Ecto neural progenitor cell (in vitro differentiated cells): ENCODE results near the gene GABBR2.
"Not testable (repeated sequence)": the region's sequence is repeated elsewhere in the genome, so short reads cannot be mapped to it uniquely, and the experiment has no call there.

Experiments used
- DNase-seq: peaks from one replicate; pipeline ENCODE4 v3.0.0-alpha.2; 2018; ENCODE audit warnings: low spot score

GABBR2 gene

DNA sequence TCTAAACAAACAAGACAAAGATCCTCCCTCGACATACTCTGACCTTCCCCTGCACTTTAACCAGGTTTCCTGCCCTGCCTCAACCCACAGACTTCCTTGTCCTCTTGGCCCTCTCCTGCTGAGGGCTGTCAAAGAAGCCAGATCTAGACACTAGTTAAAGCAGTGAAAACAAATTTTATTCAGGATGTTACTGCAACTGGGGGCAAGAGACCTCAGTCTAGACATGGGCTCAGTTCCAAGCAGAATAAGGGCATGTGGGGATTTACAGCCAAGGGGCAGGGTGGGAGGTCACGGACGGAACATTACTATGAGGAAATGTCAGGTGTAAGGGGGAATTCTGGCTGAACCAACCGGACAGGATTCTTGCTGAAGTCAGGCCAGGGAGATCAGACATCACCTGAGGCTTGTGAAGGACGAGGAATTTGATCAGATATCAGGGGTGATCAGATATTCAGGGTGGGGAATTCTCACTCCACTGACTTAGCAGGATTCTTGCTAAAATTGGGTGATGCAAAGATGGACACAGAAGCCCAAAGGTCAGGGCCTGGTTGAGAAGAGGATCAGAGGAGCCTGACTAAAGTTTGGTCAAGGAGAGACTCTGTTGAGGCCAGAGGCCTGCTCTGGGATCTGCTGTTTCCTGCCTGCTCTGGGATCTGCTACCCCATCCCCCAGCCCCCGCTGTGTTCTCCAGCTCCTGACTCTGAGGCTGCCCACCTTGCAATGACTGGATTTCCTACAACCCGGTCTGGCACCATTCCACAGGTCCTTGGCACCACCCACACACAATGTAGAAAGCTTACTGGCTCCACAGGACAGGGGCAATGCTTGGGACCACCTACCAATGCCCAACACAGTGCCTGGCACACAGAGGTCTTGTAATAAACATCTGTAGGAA lies 21.5 kb downstream of the GABBR2 start:
- DNase-seq, result no peak

DNA sequence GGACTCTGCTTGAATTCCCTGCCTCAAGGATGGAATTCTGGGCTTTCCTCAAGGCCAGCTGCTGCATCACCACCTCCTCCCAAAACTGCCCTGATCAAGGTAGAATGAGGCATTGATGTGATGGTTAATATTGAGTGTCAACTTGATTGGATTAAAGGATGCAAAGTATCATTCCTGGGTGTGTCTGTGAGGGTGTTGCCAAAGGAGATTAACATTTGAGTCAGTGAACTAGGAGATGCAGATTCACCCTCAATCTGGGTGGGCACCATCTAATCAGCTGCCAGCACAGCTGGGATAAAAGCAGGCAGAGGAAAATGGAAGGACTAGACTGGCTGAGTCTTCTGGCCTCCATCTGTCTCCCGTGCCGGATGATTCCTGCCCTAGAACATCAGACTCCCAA lies 23.9 kb downstream of the GABBR2 start:
- not testable (repeated sequence) for DNase-seq

GRCh38 chr9:98678244-98678842 lies 30.4 kb downstream of the GABBR2 start:
- peak; percentile 56 for DNase-seq

GRCh38 chr9:98673681-98674080 lies 35.1 kb downstream of the GABBR2 start:
- no peak for DNase-seq

DNA sequence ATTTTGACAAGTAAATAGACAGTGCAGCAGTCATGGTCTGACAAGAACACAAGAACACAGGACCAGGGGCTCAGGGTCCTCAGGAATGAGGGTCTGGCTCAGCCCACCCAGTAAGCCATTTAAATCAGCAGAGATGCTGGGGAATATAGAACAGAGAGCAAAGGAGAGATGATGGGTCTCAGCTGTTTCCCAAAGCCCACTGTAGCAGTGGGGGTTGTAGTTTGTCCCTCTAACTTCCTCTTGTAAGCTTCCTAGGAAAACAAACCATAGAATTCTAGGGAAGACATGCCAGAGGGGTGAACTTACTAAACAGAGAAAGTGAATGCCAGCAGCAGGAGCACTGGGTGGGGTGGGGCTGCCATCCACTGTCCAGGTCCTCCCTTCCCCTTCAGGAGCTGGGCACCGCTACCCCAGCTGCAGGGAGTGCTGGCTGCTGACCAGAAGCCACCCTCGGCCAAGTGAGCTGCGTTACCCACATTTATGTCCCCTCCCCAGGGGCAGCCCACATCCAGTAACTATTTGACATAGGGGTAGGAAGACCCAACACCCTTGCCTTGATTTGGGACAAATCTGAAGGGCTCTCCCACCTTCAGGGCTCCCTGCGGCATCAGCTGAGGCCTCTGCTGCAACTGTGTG lies 41.6 kb downstream of the GABBR2 start:
- no peak for DNase-seq

- no peak for DNase-seq
Observed at GRCh38 chr9:98665501-98665900, 43.2 kb downstream of the GABBR2 start.

DNA sequence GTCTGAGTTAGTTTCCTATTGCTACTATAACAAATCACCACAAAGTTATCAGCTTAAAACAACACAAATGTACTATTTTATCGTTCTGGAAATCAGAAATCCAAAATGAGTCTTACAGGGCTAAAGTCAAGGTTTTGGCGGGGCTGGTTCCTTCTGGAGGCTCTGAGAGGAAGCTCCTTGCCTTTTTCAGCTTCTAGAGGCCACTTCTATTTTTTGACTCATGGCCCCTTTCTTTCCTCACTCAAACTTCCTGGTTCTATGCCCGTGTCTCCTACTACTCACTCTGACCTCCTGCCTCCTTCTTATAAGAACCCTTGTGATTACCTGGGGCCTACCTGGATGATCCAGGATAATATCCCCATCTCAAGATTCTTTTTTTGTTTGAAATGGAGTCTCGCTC lies 48.2 kb downstream of the GABBR2 start:
- no peak for DNase-seq

DNA sequence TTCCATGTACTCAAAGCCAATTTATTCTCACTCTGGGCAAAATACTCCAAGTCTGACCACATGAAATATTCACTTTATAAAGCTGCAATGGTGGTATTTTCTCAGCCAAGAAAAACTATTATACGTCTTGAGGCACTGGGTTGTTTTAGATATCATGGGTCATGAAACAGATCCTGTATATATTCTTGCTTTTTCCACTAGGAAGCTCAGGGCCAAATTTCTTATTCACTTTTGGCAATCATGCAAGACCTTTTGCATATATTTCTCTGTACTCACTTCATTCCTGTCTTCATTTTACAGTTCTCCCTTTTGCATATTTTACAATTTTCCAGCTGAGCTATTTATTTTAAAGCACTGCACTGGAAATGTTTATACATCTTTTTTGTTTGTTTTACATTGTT lies 49.8 kb downstream of the GABBR2 start:
- DNase-seq, result no peak

GRCh38 chr9:98657897-98658296 lies 50.8 kb downstream of the GABBR2 start:
- no peak for DNase-seq

GRCh38 chr9:98656511-98656910 lies 52.2 kb downstream of the GABBR2 start:
- DNase-seq, result no peak

DNA sequence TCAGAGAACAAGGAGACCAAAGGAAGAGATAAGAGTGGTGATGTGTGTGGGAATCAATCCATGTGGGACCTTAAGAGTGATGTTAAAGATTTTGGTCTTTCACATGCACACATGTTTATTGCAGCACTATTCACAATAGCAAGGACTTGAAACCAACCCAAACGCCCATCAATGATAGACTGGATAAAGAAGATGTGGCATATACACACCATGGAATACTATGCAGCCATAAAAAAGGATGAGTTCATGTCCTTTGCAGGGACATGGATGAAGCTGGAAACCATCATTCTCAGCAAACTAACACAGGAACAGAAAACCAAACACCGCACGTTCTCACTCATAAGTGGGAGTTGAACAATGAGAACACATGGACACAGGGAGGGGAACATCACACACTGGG lies 53.3 kb downstream of the GABBR2 start:
- DNase-seq, result not testable (repeated sequence)

GRCh38 chr9:98654247-98654646 lies 54.5 kb downstream of the GABBR2 start:
- DNase-seq, result no peak

- DNase-seq, result no peak
Observed at GRCh38 chr9:98652741-98653140, 56.0 kb downstream of the GABBR2 start.

DNA sequence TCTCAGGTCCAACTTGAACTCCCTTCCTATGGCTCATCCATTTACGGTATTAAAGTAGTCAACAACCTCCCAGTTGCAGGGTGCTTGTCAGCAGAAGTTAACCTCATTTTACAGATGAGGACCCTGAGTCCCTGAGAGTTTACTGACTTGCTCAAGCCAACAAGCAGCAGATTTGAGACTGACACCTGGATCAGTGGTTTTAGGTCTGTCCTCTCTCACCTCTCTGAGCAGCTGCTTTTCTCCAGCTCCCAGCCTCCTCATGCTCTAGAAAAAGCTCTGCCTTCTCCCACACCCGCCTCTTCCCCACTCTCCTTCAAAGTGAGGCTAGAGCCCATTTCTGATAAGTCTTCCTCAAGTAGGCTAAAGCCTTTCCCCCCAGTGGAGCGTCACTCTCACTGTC lies 56.4 kb downstream of the GABBR2 start:
- DNase-seq, result no peak

GRCh38 chr9:98647236-98647635 lies 61.5 kb downstream of the GABBR2 start:
- DNase-seq, result no peak

DNA sequence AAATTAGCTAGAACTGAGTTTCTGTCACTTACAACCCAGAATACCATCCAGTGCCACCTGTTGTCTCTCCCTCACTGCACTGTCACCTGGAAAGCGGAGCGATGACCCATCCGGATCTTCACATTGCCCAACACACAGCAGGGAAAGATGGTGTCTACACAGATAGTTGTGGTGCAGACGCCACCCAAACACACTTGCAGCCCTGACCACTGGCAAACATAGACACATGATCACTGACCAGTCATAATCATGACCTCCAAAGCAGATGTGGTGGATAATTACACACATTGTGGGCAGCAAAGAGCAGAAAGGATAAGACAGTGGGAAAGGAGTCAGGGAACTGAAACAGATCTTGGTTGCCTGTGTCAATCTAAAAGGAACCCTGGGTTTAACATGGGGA lies 64.7 kb downstream of the GABBR2 start:
- no peak for DNase-seq

- DNase-seq, result no peak
Observed at GRCh38 chr9:98642661-98643312, 65.9 kb downstream of the GABBR2 start.

DNA sequence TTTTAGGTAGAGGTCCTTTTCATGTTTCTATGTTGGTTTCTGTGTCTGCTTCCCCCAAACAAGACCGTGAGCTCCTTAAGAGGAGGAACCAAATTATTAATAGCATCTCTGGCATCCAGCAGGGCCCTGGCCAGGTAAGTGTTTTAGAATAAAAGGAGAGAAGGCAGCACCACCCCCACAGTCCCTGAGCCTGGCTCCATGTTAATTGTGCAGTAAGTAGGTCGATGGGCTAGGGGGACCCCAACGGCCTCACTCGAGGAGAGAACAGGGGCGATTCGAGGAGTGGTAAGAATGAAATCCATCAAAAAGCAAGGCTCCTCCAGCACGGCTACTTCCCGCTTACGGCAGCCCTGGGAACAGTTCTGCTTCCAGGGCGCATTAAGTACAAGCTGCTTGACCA lies 67.0 kb downstream of the GABBR2 start:
- no peak for DNase-seq

DNA sequence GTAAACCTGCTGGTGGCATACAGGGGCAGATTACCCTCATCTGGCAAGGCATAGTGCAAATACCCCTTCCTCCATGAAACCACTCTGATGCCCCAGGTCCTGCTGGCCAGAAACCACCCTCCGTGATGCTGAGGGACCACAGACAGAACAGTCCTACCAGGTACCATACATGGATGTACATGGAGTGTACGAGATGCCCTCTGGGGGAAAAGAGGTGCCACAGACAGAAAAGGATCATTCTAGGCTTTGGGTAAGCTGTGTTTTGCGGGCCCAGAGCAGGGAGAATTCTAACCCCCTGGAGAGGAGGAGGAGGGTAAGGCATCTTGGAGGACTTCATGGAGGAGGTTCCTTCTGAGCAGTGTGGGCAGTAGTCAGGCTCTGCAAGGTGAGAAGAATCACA lies 68.3 kb downstream of the GABBR2 start:
- DNase-seq, result no peak

DNA sequence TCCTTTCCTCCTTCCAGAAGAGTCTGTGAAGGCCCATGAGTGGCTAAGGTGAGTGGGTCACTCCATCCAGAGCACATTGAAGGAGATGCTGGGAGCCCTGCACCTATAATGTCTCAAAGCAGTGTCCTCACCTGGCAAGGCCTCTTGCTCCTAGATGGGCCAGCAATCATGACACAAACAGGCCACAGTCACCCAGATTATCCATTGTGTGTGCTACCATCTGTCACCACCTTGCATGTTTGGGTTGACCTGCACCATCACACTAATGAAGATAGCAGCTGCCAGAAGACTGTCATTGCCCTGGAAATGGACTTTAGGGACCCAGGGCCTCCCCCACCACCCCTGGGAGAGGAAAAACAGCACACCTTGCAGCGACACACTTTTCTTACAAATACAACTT lies 69.6 kb downstream of the GABBR2 start:
- no peak for DNase-seq

DNA sequence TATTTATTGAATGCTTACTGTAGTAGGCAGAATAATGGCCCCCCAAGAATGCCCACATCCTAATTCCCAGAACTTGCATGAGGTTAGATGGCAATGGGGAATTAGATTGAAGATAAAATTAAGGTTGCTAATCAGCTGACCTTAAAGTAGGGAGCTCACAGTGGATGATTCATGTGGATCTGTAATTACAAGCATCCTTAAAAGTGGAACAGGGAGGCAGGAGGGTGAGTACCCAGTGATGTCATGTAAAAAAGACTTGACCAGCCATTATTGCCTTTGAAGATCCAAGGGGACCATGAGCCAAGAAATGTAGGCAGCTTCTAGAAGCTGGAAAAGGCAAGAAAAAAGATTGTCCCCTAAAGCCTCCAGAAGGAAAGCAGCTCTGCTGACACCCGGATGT lies 71.4 kb downstream of the GABBR2 start:
- DNase-seq, result no peak

GRCh38 chr9:98635374-98635773 lies 73.4 kb downstream of the GABBR2 start:
- DNase-seq, result no peak
